Thoracic aorta (tissue), 2 donors: ENCODE measurements around the gene ARMH4. TPM values are rescaled to one million over a fixed set of nuclear protein-coding genes. Genes with fewer than 3 reads are reported as not detected.

Experiments used
- ATAC-seq: fragments of 150-250 bp; one replicate; pipeline ENCODE4 v1.8.0; 2017; ENCODE audit warnings: low read depth; ENCODE audit not compliant: insufficient number of reproducible peaks, low FRiP score
- DNase-seq: peaks from one replicate; pipeline ENCODE4 v3.0.0-alpha.2; 2020; ENCODE audit warnings: low spot score
- H3K27ac ChIP-seq, 2 donors: fragments of 200-600 bp; sonication (generic); 1 replicate in 1 of 2; 2 replicates in 1 of 2; pipeline ENCODE4 v1.5.1; 2016; ENCODE audit warnings: mild to moderate bottlenecking in 2 of 2, moderate library complexity in 2 of 2
- H3K27me3 ChIP-seq: fragments of 200-600 bp; sonication (generic); replicated peaks from 2 replicates; pipeline ENCODE4 v1.6.0; 2016; ENCODE audit warnings: mild to moderate bottlenecking; ENCODE audit not compliant: insufficient read depth
- H3K36me3 ChIP-seq: fragments of 200-600 bp; sonication (generic); one replicate; pipeline ENCODE4 v1.5.1; 2016
- H3K4me1 ChIP-seq, 2 donors: fragments of 200-600 bp; sonication (generic); 1 replicate in 1 of 2; 2 replicates in 1 of 2; pipeline versions ENCODE4 v1.5.1 to v1.6.0; 2016; ENCODE audit warnings: low read depth in 2 of 2, mild to moderate bottlenecking in 1 of 2; ENCODE audit not compliant: control insufficient read depth in 1 of 2
- H3K4me3 ChIP-seq: fragments of 200-600 bp; sonication (generic); 2 replicates; pipeline ENCODE4 v1.5.1; 2016; ENCODE audit warnings: mild to moderate bottlenecking
- H3K9me3 ChIP-seq: fragments of 200-600 bp; sonication (generic); 2 replicates; pipeline ENCODE4 v1.5.1; 2016
- total RNA-seq, 2 donors: library from RNA; depleted of rRNA; stranded (reverse); fragments of >200 nt; gene quantifications; one replicate each; pipeline versions ENCODE4 v1.1.0 to v1.2.3, GENCODE V29; 2016
- TF ChIP-seq, protein P1 (sequence below): fragments of 200-600 bp; sonication (generic); IDR thresholded peaks from one replicate; pipeline ENCODE4 v1.5.1; 2019; ENCODE audit warnings: antibody characterized with exemption

ARMH4 gene
- total RNA-seq, 2 donors from 2014 or later, result 10.0 to 10.8 TPM

DNA sequence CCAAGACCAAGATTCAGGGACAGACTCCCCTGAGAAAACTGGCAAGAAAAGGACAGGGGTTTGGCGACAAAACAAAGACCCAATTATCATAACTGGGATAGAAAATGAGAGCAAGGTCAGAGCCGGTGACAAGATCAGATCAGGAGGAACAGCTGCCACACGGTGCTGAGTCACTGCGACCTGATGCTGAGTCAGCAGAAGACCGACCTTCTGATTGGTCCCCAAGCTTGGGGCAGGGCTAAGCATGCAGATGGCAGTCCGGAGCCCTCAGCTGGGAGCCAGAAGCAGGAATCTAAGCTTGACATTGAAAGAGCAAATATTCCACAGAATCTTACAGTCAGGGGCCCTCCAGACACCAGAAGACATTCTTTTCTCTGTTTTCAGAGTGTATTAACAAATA is 19.1 kb upstream of the ARMH4 start:
- peak; percentile 30 for DNase-seq
- peak overlapping the region; percentile 35 for H3K4me3 ChIP-seq
- no peaks in the 10 kb centered on the region for H3K9me3 ChIP-seq
- TF ChIP-seq, protein P1, sequence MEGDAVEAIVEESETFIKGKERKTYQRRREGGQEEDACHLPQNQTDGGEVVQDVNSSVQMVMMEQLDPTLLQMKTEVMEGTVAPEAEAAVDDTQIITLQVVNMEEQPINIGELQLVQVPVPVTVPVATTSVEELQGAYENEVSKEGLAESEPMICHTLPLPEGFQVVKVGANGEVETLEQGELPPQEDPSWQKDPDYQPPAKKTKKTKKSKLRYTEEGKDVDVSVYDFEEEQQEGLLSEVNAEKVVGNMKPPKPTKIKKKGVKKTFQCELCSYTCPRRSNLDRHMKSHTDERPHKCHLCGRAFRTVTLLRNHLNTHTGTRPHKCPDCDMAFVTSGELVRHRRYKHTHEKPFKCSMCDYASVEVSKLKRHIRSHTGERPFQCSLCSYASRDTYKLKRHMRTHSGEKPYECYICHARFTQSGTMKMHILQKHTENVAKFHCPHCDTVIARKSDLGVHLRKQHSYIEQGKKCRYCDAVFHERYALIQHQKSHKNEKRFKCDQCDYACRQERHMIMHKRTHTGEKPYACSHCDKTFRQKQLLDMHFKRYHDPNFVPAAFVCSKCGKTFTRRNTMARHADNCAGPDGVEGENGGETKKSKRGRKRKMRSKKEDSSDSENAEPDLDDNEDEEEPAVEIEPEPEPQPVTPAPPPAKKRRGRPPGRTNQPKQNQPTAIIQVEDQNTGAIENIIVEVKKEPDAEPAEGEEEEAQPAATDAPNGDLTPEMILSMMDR, result no peak
- no peaks in the 10 kb centered on the region for H3K36me3 ChIP-seq
- ATAC-seq, result peak; percentile 92
- H3K27me3 ChIP-seq, result no peaks in the 10 kb centered on the region
- no peak overlapping the region for H3K27ac ChIP-seq
- peaks cover 0 to 5% of the 10 kb centered on the region in 2 donors for H3K4me1 ChIP-seq

DNA sequence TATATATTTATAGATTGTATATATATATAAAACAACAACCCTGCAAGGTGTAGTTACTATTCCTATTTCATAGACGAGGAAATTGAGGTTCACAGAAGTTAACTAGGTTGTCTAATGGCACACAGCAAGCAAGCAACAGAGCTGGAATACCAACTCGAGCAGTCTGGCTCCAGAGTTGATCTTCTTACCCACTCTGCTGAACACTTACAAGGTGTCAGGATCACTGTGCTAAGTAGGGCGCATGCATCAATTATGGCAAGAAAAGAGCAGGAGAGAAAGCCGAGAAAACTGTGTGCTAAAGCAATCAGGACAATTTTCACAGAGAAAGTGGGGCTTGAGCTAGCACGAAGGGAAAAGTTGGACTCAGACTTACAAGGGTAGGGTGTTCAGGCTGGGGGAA is 15.9 kb upstream of the ARMH4 start:
- peaks cover 0 to 5% of the 10 kb centered on the region in 2 donors for H3K4me1 ChIP-seq
- no peaks in the 10 kb centered on the region for H3K27me3 ChIP-seq
- DNase-seq (no peak), ATAC-seq (no peak)
- H3K27ac ChIP-seq, result no peak overlapping the region
- TF ChIP-seq, protein P1, result no peak
- no peak overlapping the region for H3K4me3 ChIP-seq
- H3K36me3 ChIP-seq, result no peaks in the 10 kb centered on the region
- no peaks in the 10 kb centered on the region for H3K9me3 ChIP-seq

DNA sequence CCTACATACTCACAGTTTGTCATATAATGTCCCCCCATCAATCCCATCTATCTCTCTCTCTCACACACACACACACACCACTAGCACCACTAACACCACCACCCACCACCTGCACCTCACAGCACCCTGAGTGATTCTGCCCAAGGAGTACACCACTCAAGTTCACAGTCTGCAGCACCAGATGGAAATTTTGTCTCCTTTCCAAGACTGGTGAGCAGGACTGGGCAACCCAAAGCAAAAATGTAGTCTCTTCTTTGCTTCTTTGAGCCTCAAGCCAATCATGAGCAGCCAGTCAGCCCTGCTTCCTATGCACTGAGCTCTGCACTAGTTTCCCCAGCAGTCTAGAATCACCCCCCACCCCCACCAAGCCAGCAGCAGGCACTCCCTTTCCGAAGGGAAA is 15.0 kb upstream of the ARMH4 start:
- no peaks in the 10 kb centered on the region for H3K36me3 ChIP-seq
- H3K4me3 ChIP-seq, result no peak overlapping the region
- no peak overlapping the region for H3K27ac ChIP-seq
- H3K4me1 ChIP-seq, result peaks cover 0 to 5% of the 10 kb centered on the region in 2 donors
- no peaks in the 10 kb centered on the region for H3K9me3 ChIP-seq
- TF ChIP-seq, protein P1, result no peak
- no peaks in the 10 kb centered on the region for H3K27me3 ChIP-seq
- ATAC-seq, result no peak
- no peak for DNase-seq

DNA sequence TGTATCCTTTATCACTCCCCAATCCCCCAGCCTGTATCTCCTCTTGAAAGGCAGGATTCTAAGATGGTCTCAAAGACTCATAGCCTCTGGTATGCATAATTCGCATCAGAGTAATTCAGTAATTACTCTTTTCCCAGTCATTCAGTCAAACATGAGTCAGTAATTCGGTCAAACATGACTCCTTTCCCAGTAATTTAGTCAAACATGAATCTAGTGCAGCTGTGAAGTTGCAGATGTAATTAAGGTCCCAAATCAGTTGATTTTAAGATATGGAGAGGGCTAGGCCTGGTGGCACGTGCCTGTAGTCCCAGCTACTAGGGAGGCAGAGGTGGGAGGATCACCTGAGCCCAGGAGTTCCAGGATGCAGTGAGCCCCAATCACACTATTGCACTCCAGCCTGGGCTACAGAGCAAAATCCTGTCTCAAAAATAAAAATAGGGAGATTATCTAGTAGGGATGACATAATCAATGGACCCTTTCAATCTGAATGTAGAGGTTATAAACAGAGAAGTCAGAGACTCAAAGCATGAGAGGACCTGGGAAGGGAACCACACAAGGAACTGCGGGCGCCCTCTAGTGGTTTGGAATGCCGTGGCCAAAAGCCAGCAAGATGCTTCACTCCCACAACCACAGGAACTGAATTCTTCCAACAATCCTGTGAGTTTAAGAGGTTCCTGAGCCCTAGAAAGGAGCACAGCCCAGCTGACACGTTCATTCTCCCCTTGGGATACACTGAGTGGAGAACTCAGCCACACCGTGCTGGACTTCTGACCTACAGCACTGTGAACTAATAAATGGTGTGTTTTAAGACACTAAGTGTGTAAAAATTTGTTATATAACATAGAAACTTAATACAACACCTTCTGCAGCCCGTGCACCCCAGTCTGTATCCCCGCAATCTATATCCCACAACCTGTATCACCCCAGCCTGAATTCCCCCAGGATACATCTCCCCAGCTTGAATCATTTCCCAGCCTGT is 14.3 kb upstream of the ARMH4 start:
- ATAC-seq, result no peak
- Histone ChIP-seq H3K27ac (no peak overlapping the region), H3K9me3 (no peaks in the 10 kb centered on the region), H3K4me3 (no peak overlapping the region), H3K27me3 (no peaks in the 10 kb centered on the region), H3K36me3 (no peaks in the 10 kb centered on the region), H3K4me1 (peaks cover 0 to 5% of the 10 kb centered on the region in 2 donors)
- DNase-seq, result peak; percentile 59
- TF ChIP-seq, protein P1, result peak; percentile 85

DNA sequence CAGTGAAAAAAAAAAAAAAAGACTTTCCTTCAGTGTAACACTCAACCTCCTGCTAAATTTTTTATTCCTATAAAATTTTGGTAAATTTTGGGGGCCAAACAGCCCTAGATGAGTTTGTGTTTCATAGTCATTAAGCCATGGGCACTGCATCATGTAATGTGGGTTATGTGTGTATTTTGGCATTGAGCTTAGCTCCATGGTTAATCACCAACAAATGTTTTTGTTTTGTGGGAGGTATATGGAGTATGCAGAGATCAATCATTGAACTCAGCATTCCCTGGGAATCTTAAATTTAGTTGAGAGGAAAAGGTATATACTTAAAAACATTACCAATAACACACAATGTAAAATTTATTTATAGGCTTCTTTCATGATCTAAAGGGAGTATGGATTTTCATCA is 8.5 kb upstream of the ARMH4 start:
- Histone ChIP-seq H3K27me3 (no peaks in the 10 kb centered on the region), H3K9me3 (no peaks in the 10 kb centered on the region), H3K27ac (no peak overlapping the region), H3K4me1 (no peaks in the 10 kb centered on the region), H3K4me3 (no peak overlapping the region), H3K36me3 (no peaks in the 10 kb centered on the region)
- TF ChIP-seq, protein P1, result no peak
- DNase-seq (no peak), ATAC-seq (no peak)
